Nephron (organoid): ENCODE data around the gene SH3BP4.

Experiments used
- H3K27ac Mint-ChIP-seq, 3 experiments: 2 replicates each; pipeline ENCODE4 v1.8.0; 2020; ENCODE audit warnings: mixed read lengths in 3 of 3, mild to moderate bottlenecking in 2 of 3, moderate library complexity in 1 of 3
- H3K27me3 Mint-ChIP-seq: 2 replicates; pipeline ENCODE4 v1.8.0; 2021; ENCODE audit warnings: low read depth, mild to moderate bottlenecking, moderate library complexity, mixed read lengths
- H3K36me3 Mint-ChIP-seq: 2 replicates; pipeline ENCODE4 v1.8.0; 2020; ENCODE audit warnings: low read depth, mixed read lengths
- H3K4me1 Mint-ChIP-seq: 2 replicates; pipeline ENCODE4 v1.8.0; 2020; ENCODE audit warnings: mixed read lengths
- H3K4me3 Mint-ChIP-seq, 3 experiments: 2 replicates each; pipeline ENCODE4 v1.8.0; 2020; ENCODE audit warnings: mild to moderate bottlenecking in 3 of 3, mixed read lengths in 3 of 3, moderate library complexity in 2 of 3
- H3K9me3 Mint-ChIP-seq: 2 replicates; pipeline ENCODE4 v1.8.0; 2020; ENCODE audit warnings: mixed read lengths
- CTCF ChIP-seq, 3 experiments: fragments of 200-600 bp; sonication (generic); IDR thresholded peaks; one replicate each; pipeline ENCODE4 v1.5.0; 2021; ENCODE audit warnings: antibody characterized with exemption in 3 of 3; ENCODE audit not compliant: unreplicated experiment in 3 of 3

Gene SH3BP4

GRCh38 chr2:235041918-235042575 is 90.2 kb downstream of the SH3BP4 start:
- Mint-ChIP-seq H3K9me3 (no peaks in the 10 kb centered on the region), H3K27me3 (no peaks in the 10 kb centered on the region), H3K27ac (no peak overlapping the region), H3K4me3 (no peak overlapping the region), H3K36me3 (peaks cover 65% of the 10 kb centered on the region), H3K4me1 (no peaks in the 10 kb centered on the region)
- TF ChIP-seq CTCF (IDR thresholded peaks at IDR 0.05; ENCODE audit: unreplicated experiment in 3 of 3) = no peak

- TF ChIP-seq CTCF (IDR thresholded peaks at IDR 0.05; ENCODE audit: unreplicated experiment in 3 of 3) = no peak
- peaks cover 64% of the 10 kb centered on the region for H3K36me3 Mint-ChIP-seq
- H3K27me3 Mint-ChIP-seq = peaks cover 3% of the 10 kb centered on the region
- H3K4me3 Mint-ChIP-seq = no peak overlapping the region
- no peak overlapping the region for H3K27ac Mint-ChIP-seq
- H3K4me1 Mint-ChIP-seq = no peaks in the 10 kb centered on the region
- H3K9me3 Mint-ChIP-seq = no peaks in the 10 kb centered on the region
Observed at GRCh38 chr2:235042576-235043515, 91.0 kb downstream of the SH3BP4 start.

- Mint-ChIP-seq H3K4me1 (peaks cover 4% of the 10 kb centered on the region), H3K36me3 (peaks cover 68% of the 10 kb centered on the region), H3K27me3 (peaks cover 3% of the 10 kb centered on the region), H3K9me3 (no peaks in the 10 kb centered on the region), H3K27ac (no peak overlapping the region), H3K4me3 (no peak overlapping the region)
- no peak for TF ChIP-seq CTCF (IDR thresholded peaks at IDR 0.05; ENCODE audit: unreplicated experiment in 3 of 3)
Observed at GRCh38 chr2:235043762-235044500, 92.1 kb downstream of the SH3BP4 start.

GRCh38 chr2:235044501-235045271 is 92.9 kb downstream of the SH3BP4 start:
- Mint-ChIP-seq H3K9me3 (no peaks in the 10 kb centered on the region), H3K36me3 (peaks cover 66% of the 10 kb centered on the region), H3K4me1 (peaks cover 7% of the 10 kb centered on the region), H3K4me3 (no peak overlapping the region), H3K27ac (no peak overlapping the region), H3K27me3 (peaks cover 3% of the 10 kb centered on the region)
- TF ChIP-seq CTCF (IDR thresholded peaks at IDR 0.05; ENCODE audit: unreplicated experiment in 3 of 3) = no peak

GRCh38 chr2:235045336-235045972 is 93.6 kb downstream of the SH3BP4 start:
- peaks cover 61% of the 10 kb centered on the region for H3K36me3 Mint-ChIP-seq
- TF ChIP-seq CTCF (IDR thresholded peaks at IDR 0.05; ENCODE audit: unreplicated experiment in 3 of 3) = no peak
- no peak overlapping the region for H3K27ac Mint-ChIP-seq
- no peak overlapping the region for H3K4me3 Mint-ChIP-seq
- peaks cover 9% of the 10 kb centered on the region for H3K4me1 Mint-ChIP-seq
- peaks cover 3% of the 10 kb centered on the region for H3K27me3 Mint-ChIP-seq
- H3K9me3 Mint-ChIP-seq = no peaks in the 10 kb centered on the region
